GM19035 (cell line): Measurements from ENCODE around the gene LRP10.

Experiments
- ATAC-seq: cut with Tn5 transposase; IDR thresholded peaks from one replicate; pipeline ENCODE4 v1.9.1; 2021; ENCODE audit not compliant: unreplicated experiment

The LRP10 gene

GRCh38 chr14:22864979-22865378 is 6.6 kb upstream of the LRP10 start:
- ATAC-seq: no peak

DNA sequence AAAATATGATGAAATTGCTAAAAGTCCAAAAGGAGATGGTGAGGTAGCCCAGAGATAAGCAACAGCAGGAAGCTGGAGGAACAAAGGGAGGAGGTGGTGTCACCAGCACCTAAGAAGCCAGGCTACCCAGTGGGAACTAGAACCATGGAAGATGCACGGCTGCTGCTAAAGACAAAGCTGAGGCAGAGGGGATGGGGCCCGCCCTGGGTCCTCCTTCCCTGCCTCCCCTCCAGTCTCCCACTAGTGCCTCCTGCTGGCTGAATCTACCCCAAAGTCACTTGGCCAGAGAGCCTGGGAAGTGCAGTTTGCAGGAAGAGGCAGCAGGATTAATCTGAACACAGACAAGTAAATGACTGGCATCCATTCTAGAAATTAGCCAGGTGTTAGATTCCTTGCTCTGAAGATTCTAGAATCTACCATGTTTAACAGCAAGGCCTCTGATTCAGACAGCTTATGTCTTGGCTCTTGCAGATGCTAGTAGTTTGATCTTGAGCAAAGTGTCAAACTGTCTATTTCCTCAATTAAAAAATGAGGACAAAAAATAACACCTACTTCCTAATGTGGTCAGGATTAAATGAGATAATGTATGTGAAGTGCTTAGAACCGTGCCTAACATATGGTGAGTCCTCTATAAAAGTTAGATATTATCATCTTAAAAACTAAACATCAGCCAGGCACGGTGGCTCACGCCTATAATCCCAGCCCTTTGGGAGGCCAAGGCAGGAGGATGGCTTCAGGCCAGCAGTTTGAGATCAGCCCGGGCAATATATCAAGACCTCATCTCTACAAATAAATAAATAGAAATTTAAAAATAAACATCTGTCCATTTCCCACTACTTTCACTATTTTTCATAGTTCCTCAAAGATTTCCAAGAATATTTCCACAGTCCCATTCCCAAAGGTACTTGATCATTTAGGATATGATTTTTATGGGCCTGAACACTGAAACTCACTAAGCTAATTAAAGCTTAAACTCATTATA is 5.8 kb upstream of the LRP10 start:
- ATAC-seq: no peak

DNA sequence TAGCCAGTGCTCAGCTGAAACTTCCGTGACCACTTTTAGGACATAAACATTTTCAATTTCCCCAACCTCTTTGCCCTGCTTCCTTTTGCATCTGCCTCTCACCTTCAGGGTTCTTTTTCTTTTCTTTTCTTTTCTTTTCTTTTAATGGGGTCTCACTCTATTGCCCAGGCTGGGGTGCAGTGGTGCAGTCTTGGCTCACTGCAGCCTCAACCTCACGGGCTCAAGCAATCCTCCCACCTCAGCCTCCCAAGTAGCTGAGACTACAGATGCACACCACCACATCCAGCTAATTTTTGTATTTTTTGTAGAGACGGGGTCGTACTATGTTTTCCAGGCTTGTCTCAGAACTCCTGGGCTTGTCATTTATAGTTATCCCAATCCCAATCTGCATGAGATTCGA is 4.7 kb upstream of the LRP10 start:
- ATAC-seq: no peak

DNA sequence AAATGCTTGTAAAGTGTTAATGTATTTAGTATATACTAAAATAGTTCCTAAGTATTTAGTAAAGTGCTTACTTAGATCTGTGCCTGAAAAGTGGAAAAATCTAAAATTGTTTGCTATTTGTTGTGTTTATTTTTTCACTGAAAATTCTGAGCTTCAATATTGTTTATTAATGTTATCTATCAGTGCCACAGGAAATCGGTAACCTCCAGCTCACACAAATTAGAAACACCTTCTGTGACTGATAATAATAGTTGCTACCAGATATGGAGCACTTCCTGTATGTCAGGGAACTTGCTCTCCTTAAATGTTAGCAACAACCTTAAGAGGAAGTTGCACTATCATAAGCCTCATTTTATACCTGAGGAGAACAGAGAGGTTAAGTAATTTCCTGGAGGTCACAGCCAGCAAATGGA is 723 bp upstream of the LRP10 start:
- peak; percentile 31 for ATAC-seq

- peak; percentile 22 for ATAC-seq
Measured at GRCh38 chr14:22872033-22872832, 693 bp downstream of the LRP10 start.

GRCh38 chr14:22872833-22873520 is 1.4 kb downstream of the LRP10 start:
- ATAC-seq: no peak

DNA sequence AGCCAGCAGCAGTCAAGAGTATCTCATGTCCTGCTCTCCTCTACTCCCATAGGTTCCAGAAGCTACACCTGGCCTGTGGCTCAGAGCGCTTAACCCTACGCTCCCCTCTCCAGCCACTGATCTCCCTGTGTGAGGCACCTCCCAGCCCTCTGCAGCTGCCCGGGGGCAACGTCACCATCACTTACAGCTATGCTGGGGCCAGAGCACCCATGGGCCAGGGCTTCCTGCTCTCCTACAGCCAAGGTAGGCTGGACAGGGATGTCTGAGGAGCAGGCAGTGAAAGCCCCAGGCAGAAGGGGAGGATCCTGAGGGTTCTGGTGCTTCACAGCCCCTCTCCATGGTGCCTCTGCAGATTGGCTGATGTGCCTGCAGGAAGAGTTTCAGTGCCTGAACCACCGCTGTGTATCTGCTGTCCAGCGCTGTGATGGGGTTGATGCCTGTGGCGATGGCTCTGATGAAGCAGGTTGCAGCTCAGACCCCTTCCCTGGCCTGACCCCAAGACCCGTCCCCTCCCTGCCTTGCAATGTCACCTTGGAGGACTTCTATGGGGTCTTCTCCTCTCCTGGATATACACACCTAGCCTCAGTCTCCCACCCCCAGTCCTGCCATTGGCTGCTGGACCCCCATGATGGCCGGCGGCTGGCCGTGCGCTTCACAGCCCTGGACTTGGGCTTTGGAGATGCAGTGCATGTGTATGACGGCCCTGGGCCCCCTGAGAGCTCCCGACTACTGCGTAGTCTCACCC is 3.6 kb downstream of the LRP10 start:
- ATAC-seq: no peak

GRCh38 chr14:22875748-22876319 is 4.3 kb downstream of the LRP10 start:
- ATAC-seq: no peak

GRCh38 chr14:22877000-22877501 is 5.5 kb downstream of the LRP10 start:
- ATAC-seq: no peak

DNA sequence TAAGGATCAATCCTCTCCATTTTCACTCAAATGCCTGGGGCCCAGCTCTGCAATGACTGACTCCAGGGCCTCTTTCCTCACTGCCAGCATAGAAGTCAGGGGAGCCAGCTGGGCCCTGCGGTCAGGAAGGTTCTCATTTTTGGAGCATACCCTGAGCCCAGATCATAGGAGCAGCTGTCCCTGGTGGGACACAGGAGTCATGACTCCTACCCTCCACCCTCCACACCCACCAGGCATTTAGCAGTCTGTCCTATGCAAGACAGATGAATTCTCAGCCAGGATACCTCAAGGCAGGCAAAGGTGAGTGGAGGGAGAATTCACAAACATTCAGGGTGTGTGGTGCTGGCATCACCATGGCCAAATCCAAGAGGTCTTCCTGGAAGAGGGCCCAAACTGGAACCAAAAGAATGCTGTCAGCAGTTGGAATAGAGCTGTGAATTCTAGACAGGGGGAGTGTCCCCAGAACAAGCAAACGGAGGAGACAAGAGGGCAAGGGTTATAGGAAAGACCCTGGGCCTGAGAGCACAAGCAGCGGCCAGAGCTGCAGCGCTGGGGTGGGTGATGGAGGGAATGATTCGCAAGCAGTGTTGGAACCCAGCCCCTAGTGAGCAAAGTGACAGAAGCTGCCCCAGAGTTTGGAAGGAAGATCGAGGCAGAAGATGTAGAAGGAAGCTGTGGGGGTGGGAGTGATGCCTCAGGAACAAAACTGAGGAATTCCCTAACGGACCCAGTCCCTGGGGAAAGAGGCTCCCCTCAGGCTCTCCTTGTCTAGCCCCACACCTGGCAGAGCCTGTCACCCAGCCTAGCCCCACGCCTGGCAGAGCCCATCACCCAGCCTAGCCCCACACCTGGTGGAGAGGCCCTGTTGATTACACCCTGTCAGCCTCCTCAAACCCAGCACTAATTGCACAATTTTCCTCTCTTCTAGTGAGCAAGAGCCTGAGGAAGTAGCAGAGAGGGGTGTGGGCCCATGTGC is 7.0 kb downstream of the LRP10 start:
- ATAC-seq: no peak

DNA sequence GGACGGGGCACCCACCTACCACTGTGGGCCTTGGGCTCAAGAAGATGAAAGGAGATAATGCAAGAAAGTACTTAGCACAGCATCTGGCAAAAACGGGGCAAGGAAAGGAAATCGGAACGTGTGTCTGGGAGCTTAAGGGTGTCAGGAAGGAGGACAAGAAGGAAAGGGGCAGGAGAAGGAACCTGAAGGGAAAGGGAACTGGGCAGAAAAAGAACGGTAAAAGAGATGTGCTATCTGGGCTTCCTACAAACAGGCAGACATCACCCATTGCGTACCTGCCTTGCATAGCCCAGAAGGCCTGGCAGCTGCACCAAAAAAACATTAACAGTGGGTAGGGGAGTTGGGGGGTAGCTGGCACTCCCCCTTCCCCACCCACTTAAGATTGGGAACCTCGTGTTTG is 10.5 kb downstream of the LRP10 start:
- ATAC-seq: no peak

- no peak for ATAC-seq
Measured at GRCh38 chr14:22882529-22883172, 11.1 kb downstream of the LRP10 start.

DNA sequence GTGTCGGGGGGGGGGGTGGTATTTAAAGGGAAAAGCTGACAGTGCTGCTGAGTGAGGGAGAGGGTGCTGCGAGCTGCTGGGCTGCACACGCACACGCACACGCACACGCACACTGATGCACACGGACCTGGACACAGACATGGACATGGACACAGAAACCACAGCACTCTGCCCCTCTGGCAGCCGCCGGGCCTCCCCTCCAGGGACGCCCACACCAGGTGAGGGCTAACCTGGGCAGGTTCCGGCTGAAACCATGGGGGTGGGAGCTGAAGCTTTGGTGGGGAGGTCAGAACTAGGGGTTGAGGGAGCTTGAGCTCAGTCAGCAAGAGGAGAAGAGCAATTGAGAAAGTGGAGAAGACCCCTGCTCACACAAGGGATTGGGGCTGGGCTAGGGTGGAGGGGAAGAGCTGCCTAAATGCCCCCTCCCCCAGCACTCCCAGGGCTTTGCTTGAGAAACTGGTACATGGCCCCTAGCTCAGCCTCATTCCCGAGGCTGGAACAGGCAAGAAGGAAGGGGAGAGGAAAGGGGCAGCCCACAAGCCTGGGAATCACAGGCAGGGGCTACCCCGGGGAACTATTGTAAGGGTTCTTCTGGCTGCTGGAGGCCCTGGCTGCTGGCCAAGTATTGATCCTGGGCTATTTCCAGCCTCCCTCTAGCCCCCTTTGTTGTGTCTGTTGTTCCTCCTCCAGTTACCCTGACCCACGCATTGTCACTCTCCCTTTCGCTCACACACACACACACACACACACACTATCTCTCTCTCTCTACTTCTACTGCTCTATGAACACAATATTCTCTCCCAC is 11.8 kb downstream of the LRP10 start, which contains the start of gene REM2:
TSS of gene REM2 (plus strand) at position 50 of the 804 bp plus-strand sequence. CDS start at position 116, 66 bp downstream.
- ATAC-seq: no peak

GRCh38 chr14:22884076-22884737 is 12.7 kb downstream of the LRP10 start:
- no peak for ATAC-seq

DNA sequence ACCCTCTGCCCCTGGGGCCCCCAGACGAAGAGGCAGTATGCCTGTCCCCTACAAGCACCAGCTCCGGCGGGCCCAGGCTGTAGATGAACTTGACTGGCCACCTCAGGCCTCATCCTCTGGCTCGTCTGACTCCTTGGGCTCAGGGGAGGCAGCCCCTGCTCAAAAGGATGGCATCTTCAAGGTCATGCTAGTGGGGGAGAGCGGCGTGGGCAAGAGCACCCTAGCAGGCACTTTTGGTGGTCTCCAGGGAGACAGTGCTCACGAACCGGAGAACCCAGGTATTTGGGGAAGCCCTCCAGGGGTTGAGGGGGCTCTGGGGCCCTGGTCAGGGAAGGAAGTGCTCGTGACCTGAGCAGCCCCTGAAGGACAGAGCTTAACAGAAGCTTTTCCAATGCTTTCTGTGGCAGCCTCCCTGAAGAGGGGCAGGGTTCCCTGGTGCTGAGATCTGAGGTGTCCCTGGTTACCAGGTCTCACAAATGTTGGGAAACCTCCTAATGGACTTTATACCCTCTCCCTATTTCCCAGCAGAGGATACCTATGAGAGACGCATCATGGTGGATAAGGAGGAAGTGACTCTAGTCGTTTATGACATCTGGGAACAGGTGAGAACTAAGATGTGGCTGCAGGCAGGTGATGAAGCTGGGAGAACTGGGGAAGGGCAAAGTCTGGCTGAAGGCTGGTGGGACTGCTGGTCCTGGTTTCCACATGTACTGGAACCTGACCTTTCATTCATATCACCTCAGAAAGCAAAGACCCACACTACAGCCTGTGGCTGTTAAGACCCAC is 13.4 kb downstream of the LRP10 start:
- ATAC-seq: no peak

- no peak for ATAC-seq
Measured at GRCh38 chr14:22885975-22886374, 14.4 kb downstream of the LRP10 start.
